Right lobe of liver (tissue), 6 donors: Measurements from ENCODE around the gene VAT1. TPM values are rescaled to one million over a fixed set of nuclear protein-coding genes. Genes with fewer than 3 reads are reported as not detected.
A peak's percentile ranks its signal among the peaks of the same experiment; 100 is the strongest.
"Not testable (repeated sequence)": the region's sequence is repeated elsewhere in the genome, so short reads cannot be mapped to it uniquely, and the experiment has no call there.

Experiments
- ATAC-seq, 4 donors: fragments of 200-7000 bp; cut with Tn5 transposase; one replicate each; pipeline ENCODE4 v1.9.1; 2020; ENCODE audit warnings: mild to moderate bottlenecking in 4 of 4, moderate library complexity in 4 of 4
- DNase-seq, 3 donors: peaks; one replicate each; pipeline ENCODE4 v3.0.0-alpha.2; 2020
- H3K27ac ChIP-seq, 3 donors: fragments of 200-600 bp; one replicate each; pipeline ENCODE4 v1.8.0; 2022
- H3K27me3 ChIP-seq, 2 donors: fragments of 200-600 bp; one replicate each; pipeline ENCODE4 v1.8.0; 2022
- H3K36me3 ChIP-seq, 4 donors: fragments of 200-600 bp; sonication (generic) in 1 of 4; one replicate each; pipeline versions ENCODE4 v1.5.1 to v1.8.0; 2017 to 2022; ENCODE audit warnings: control low read depth in 1 of 4
- H3K4me1 ChIP-seq, 4 donors: fragments of 200-600 bp; sonication (generic) in 1 of 4; one replicate each; pipeline versions ENCODE4 v1.5.1 to v1.8.0; 2017 to 2022; ENCODE audit warnings: control low read depth in 1 of 4
- H3K4me3 ChIP-seq, 3 donors: fragments of 200-600 bp; one replicate each; pipeline ENCODE4 v1.8.0; 2022
- H3K9me3 ChIP-seq, 4 donors: fragments of 200-600 bp; sonication (generic) in 1 of 4; one replicate each; pipeline versions ENCODE4 v1.5.1 to v1.8.0; 2017 to 2022; ENCODE audit warnings: control low read depth in 1 of 4
- POLR2A ChIP-seq: fragments of 450-650 bp; IDR thresholded peaks from one replicate; pipeline ENCODE4 v1.6.1; 2017; ENCODE audit warnings: antibody characterized with exemption, mild to moderate bottlenecking
- WGBS: methylation state at CpG from one replicate; pipeline ENCODE4 v1.1.6; 2018; ENCODE audit warnings: low coverage, low lambda C conversion rate; ENCODE audit not compliant: insufficient coverage; ENCODE audit errors: missing lambda C conversion rate; 5-methylcytosine and 5-hydroxymethylcytosine counted together
- intact Hi-C, 2 donors: fragments of 100-400 bp; cut with DNase I; formaldehyde crosslinking; loops; one replicate each; pipeline versions ENCODE4 v1.11.2 to v1.14.1; 2022
- total RNA-seq, 6 experiments: library from RNA; depleted of rRNA in 2 of 6; stranded (reverse); fragments of >200 nt in 2 of 6; fragmentation: NEBNext Ultra II Directional in 3 of 6; extraction: Animal tissue kit (Norgen Biotek cat#: 25700) in 3 of 6; gene quantifications; one replicate each; pipeline versions ENCODE4 v1.1.0 to v1.2.4, GENCODE V29; 2016 to 2023
- TF ChIP-seq, protein P1 (sequence below), 4 donors: fragments of 200-600 bp in 3 of 4; fragments of 450-650 bp in 1 of 4; IDR thresholded peaks; one replicate each; pipeline versions ENCODE4 v1.5.1 to v1.8.0; 2016 to 2022; ENCODE audit warnings: antibody characterized with exemption in 4 of 4, mild to moderate bottlenecking in 2 of 4
- donor health status: DM: no; HTN: yes; CAD: no.
- donor health status: DM: no; HTN: no; CAD: no.
- donor health status: DM: no; HTN: no; CAD: no.
- donor health status: DM: no; HTN: yes; CAD: no.
- donor health status: DM: no; HTN: yes; CAD: no.

The VAT1 gene
- total RNA-seq, 6 experiments from 2014 or later, result 38.2 to 51.6 (median 43.3) TPM

DNA sequence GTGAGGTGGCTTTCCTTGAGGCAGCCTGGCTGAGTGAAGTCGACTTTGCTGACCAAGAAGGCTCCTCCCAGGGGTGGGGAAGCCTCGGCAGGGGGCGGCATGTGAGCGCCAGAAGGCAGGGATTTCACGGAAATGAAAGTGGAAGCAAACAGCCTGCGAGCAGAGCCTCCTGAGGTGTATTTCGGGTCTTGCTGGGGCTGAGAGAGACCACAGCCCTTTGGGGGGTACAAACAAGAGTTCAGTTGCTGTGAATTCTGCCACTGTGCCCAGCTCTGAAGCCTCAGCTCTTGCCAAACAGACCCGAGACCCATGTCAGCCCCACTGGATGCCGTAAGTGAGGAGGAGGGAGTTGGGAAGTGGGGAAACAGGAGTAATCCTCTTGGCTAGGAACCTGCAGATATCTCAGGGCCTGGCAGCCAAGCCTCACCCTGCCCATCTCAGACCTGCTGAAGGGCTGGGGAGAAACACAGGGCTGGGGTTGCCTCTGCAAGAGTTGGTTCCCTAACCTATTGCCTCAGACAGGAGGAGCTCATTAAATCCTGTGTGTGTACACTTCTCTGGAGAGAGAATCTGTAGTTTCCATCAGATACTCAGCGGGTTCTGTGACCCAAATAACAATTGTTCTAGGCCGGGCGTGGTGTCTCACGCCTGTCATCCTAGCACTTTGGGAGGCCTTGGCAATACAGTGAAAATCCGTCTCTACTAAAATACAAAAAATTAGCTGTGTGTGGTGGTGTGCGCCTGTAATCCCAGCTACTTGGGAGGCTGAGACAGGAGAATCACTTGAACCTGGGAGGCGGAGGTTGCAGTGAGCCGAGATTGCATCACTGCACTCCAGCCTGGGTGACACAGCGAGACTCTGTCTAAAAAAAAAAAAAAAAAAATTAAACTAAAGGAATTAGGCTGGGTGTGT, 15.3 kb downstream of the VAT1 start, which contains the start of gene IFI35:
Gene IFI35, plus strand, starts transcription at position 146 of the 913 bp plus-strand sequence. Its CDS starts 164 bp downstream, at position 310.
- TF ChIP-seq POLR2A, result peak; percentile 57
- TF ChIP-seq, protein P1, sequence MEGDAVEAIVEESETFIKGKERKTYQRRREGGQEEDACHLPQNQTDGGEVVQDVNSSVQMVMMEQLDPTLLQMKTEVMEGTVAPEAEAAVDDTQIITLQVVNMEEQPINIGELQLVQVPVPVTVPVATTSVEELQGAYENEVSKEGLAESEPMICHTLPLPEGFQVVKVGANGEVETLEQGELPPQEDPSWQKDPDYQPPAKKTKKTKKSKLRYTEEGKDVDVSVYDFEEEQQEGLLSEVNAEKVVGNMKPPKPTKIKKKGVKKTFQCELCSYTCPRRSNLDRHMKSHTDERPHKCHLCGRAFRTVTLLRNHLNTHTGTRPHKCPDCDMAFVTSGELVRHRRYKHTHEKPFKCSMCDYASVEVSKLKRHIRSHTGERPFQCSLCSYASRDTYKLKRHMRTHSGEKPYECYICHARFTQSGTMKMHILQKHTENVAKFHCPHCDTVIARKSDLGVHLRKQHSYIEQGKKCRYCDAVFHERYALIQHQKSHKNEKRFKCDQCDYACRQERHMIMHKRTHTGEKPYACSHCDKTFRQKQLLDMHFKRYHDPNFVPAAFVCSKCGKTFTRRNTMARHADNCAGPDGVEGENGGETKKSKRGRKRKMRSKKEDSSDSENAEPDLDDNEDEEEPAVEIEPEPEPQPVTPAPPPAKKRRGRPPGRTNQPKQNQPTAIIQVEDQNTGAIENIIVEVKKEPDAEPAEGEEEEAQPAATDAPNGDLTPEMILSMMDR (IDR thresholded peaks at IDR 0.05), result peak; percentile 21 to 65 (median 56)
- ATAC-seq (peak; percentile 88 to 96 (median 93)), DNase-seq (peak; percentile 87 to 90 (median 88))
- Histone ChIP-seq H3K36me3 (peaks cover 0 to 21% (median 5%) of the 10 kb centered on the region in 4 donors), H3K27ac (peak within 1 kb of the TSS; percentile 75 to 97 (median 94)), H3K27me3 (no peaks in the 10 kb centered on the region), H3K4me1 (peaks cover 0 to 18% (median 4%) of the 10 kb centered on the region in 4 donors), H3K4me3 (peak within 1 kb of the TSS; percentile 68 to 78 (median 73)), H3K9me3 (no peaks in the 10 kb centered on the region)
- intact Hi-C loops, result no loop called here
- 11% methylated on average over 17 of the region's 18 CpGs for WGBS

DNA sequence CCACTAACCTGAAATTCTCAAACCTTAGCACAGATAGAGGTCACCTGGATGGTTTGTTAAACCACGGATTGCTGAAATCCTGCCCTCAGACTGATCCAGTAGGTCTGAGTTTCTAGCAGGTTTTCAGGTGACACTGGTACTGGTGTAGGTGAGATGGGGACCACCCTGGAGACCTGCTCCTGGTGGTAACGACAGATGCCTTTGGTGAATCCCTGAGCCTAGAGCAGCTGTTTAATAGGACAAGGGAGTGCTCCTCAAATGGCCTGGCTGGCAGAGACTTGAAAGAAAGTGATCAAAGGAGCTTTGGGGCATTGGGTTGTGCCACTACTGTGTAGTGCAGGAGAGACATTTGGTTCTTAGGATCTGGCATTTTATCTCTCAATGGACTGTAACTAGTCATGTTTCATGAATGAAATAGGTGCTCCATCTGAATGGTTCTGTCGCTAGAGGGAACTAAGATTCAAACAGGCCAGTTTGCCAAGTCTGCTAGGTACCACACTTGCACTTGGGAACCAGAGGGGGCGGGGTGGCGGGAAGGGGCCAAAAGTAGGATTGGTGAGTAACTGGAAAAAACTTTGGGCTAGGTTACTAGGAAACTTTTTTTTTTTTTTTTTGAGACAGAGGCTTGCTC, 18.5 kb downstream of the VAT1 start:
- WGBS, result 64% methylated on average over 4 of the region's 5 CpGs
- Histone ChIP-seq H3K9me3 (no peaks in the 10 kb centered on the region), H3K36me3 (peaks cover 0 to 43% (median 11%) of the 10 kb centered on the region in 4 donors), H3K27me3 (no peaks in the 10 kb centered on the region), H3K4me1 (peaks cover 0 to 20% (median 5%) of the 10 kb centered on the region in 4 donors), H3K27ac (no peak overlapping the region), H3K4me3 (no peak overlapping the region)
- ATAC-seq (peak in 3 of 4 donors; percentile 5 to 35 (median 27)), DNase-seq (peak in 1 of 3 donors; percentile 51)
- no peak for TF ChIP-seq POLR2A
- TF ChIP-seq, protein P1 (IDR thresholded peaks at IDR 0.05), result no peak
- intact Hi-C loops, result no loop called here

DNA sequence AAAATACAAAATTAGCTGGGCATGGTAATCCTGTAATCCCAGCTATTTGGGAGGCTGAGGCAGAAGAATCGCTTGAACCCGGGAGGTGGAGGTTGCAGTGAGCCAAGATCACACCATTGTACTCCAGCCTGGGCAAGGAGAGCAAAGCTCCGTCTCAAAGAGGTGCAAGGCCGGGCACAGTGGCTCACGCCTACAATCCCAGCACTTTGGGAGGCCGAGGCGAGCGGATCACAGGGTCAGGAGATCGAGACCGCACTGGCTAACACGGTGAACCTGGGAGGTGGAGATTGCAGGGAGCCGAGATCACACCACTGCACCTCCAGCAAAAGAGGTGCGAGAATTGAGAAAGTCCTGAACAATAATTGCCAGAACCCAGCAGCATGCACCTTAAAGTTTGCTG, 21.3 kb downstream of the VAT1 start:
- DNase-seq, result peak in 1 of 3 donors; percentile 41
- peaks cover 0 to 18% (median 9%) of the 10 kb centered on the region in 4 donors for H3K4me1 ChIP-seq
- H3K27me3 ChIP-seq, H3K27ac ChIP-seq, ATAC-seq, intact Hi-C loops, H3K9me3 ChIP-seq, H3K4me3 ChIP-seq: not testable (repeated sequence)
- peaks cover 0 to 43% (median 11%) of the 10 kb centered on the region in 4 donors for H3K36me3 ChIP-seq
- WGBS, result 88% methylated on average over 11 of the region's 13 CpGs

DNA sequence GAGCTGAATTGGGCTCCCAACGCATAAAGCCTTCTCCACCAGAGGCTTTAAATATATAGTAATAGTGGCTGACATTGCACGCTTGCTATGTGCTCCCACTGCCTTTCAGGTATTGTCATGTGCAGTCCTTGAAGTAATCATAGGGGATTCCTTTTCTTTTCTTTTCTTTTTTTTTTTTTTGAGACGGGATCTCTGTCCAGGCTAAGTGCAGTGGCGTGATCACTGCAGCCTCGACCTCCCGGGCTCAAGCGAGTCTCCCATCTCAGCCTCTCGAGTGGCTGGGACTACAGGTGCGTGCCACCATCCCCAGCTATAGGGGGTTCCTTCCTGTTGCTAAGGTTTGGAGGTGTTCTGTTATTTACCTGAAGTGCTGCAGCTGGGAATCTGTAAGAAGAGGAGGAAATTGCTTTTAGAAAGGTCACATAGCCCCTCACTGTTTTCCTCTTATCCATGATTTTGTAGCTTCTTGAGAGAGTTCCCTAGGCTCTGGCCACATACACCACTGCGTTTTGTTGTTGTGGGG, 23.1 kb downstream of the VAT1 start:
- DNase-seq (peak in 1 of 3 donors; percentile 28), ATAC-seq (no peak)
- peak overlapping the region; percentile 75 to 87 (median 79) for H3K4me3 ChIP-seq
- peaks cover 0 to 18% (median 9%) of the 10 kb centered on the region in 4 donors for H3K4me1 ChIP-seq
- peak overlapping the region; percentile 71 to 85 (median 71) for H3K27ac ChIP-seq
- peaks cover 0 to 38% (median 11%) of the 10 kb centered on the region in 4 donors for H3K36me3 ChIP-seq
- 5% methylated on average over 9 of the region's 10 CpGs for WGBS
- TF ChIP-seq, protein P1 (IDR thresholded peaks at IDR 0.05), result no peak
- no peak for TF ChIP-seq POLR2A
- H3K9me3 ChIP-seq, result no peaks in the 10 kb centered on the region
- intact Hi-C loops, result loop anchor here in 1 of 2 donors (10.0 kb wide), 1 partner anchor 126 kb away; the partner anchor contains the start of gene BRCA1
- no peaks in the 10 kb centered on the region for H3K27me3 ChIP-seq
